ENCODE data around the gene FGF21.
A peak's percentile ranks its signal among the peaks of the same experiment; 100 is the strongest.

FGF21 gene

DNA sequence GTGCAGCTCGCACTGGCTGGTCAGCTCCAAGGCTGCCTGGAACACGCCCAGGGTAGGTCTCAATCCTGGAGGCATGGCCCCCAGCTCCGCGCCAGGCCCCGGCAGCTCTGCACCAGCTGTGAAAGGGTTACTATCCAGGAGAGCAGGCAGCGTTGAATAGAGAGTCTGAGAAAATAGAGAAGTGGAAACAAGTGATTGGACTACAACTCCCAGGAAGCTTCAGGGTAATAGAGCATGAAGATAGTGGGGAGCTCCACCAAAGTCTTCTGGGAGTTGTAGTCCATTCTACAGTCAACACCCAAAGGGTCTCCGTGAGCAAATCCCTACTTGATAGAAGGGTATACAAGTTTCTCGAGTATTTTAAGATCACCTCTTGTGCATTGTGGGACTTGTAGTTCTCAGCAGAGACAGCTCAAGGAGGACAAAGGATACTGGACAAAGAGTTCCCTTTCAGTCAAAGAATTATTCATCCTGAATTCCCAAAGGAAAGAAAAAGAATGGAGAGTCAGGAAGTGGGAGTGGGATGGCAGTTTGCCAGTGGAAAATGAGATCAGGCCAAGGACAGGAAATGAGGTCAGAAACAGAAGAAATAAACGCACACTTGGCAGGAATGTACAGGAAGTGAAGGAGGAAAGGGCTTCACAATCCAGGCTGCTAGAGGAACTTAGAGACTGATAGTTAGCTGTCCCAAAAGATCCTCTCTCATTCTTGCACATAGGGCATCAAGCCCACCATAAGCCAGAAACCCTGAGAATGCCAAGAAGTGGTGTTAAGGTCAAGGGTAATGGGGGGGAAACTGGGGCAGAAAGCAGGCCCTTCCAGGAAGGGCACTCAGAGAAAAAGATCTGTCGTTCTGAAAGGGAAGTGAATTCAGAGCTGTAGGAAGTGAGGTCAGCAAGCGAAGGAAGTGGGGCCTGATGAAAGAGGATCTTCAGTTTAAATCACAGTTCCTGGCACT, 30.2 kb upstream of the FGF21 start:
- TF ChIP-seq TAF1 (IDR thresholded peaks at IDR 0.05; ENCODE audit: borderline replicate concordance, insufficient read depth, low read length): no peak; the same call in 1 of the 2 replicates
- no peak; the same call in 1 of the 2 replicates for TF ChIP-seq SIN3A (IDR thresholded peaks at IDR 0.05; ENCODE audit: borderline replicate concordance, insufficient read depth, low read length)
- TF ChIP-seq, protein P1, sequence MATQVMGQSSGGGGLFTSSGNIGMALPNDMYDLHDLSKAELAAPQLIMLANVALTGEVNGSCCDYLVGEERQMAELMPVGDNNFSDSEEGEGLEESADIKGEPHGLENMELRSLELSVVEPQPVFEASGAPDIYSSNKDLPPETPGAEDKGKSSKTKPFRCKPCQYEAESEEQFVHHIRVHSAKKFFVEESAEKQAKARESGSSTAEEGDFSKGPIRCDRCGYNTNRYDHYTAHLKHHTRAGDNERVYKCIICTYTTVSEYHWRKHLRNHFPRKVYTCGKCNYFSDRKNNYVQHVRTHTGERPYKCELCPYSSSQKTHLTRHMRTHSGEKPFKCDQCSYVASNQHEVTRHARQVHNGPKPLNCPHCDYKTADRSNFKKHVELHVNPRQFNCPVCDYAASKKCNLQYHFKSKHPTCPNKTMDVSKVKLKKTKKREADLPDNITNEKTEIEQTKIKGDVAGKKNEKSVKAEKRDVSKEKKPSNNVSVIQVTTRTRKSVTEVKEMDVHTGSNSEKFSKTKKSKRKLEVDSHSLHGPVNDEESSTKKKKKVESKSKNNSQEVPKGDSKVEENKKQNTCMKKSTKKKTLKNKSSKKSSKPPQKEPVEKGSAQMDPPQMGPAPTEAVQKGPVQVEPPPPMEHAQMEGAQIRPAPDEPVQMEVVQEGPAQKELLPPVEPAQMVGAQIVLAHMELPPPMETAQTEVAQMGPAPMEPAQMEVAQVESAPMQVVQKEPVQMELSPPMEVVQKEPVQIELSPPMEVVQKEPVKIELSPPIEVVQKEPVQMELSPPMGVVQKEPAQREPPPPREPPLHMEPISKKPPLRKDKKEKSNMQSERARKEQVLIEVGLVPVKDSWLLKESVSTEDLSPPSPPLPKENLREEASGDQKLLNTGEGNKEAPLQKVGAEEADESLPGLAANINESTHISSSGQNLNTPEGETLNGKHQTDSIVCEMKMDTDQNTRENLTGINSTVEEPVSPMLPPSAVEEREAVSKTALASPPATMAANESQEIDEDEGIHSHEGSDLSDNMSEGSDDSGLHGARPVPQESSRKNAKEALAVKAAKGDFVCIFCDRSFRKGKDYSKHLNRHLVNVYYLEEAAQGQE (IDR thresholded peaks at IDR 0.05; ENCODE audit: insufficient read depth in 1 of 2, low read depth in 2 of 2, low read length in 2 of 2): 0 out of 4 replicates have a peak, but pooled peaks of 1 of the 2 experiments have one; percentile 42
- 0 out of 2 replicates have a peak, but pooled peaks have one; percentile 60 for TF ChIP-seq POLR2AphosphoS5 (IDR thresholded peaks at IDR 0.05; ENCODE audit: low read depth, low read length)
- TF ChIP-seq FOXP2 (optimal IDR thresholded peaks at IDR 0.05; ENCODE audit: borderline replicate concordance, extremely low read depth, extremely low read length, insufficient read depth): no peak

DNA sequence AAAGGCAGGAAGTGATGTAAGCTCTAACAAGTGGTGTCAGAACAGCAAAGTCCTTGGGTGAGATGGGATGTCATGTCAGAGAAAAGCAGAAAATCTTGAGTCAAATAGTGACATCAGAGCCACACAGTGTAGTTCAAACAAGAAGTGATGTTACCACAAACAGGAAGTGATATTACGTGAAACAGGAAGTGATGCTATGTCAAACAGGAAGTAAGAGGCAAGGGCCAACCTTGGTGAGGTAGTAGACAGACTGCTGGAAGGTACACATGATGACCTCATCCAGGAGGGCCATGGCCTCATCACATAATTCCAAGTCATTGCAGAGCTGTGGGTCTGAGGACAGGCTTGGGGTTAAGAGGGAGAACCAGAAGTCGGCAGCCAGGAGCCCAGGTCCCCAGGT, 28.8 kb upstream of the FGF21 start:
- TF ChIP-seq FOXP2 (optimal IDR thresholded peaks at IDR 0.05; ENCODE audit: borderline replicate concordance, extremely low read depth, extremely low read length, insufficient read depth) (no peak), SIN3A (IDR thresholded peaks at IDR 0.05; ENCODE audit: borderline replicate concordance, insufficient read depth, low read length) (no peak), TAF1 (IDR thresholded peaks at IDR 0.05; ENCODE audit: borderline replicate concordance, insufficient read depth, low read length) (no peak), POLR2AphosphoS5 (IDR thresholded peaks at IDR 0.05; ENCODE audit: low read depth, low read length) (no peak)
- TF ChIP-seq, protein P1 (IDR thresholded peaks at IDR 0.05; ENCODE audit: insufficient read depth in 1 of 2, low read depth in 2 of 2, low read length in 2 of 2): no peak

DNA sequence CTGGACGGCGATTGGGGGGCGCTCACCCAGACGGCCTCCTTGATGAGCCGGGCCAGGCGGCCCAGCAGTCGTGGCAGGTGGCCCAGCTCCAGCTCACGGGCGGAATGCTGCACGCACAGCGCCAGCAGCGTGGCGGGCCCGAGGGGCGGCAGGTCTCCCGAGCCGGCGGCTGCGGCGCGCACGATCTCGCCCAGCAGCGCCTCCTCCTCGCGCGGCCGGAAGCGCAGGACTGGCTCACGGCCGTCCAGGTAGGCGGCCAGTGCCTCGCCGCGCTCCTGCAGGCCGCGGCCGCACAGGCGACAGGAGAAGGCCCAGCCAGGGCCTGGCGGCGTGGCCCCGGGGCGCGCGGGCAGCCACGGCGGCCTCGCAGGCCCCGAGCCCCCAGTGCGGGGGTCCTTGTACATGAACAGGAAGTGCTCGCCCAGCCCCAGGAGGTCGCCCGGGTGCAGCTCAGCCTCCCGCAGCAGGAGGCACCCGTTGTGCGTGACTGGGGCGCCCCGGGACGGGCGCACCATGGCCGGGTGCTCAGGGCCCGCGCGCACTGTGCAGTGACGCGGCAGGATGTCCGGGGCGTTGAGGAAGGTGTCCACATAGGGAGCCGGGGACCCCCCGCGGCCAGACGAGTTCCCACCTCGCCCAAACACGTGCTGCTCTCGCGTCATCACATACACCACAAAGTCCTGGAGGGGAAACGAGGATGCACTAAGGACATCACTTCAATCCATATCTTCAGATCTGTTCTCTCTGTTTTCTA, 26.2 kb upstream of the FGF21 start:
- no peak for TF ChIP-seq SIN3A (IDR thresholded peaks at IDR 0.05; ENCODE audit: borderline replicate concordance, insufficient read depth, low read length)

DNA sequence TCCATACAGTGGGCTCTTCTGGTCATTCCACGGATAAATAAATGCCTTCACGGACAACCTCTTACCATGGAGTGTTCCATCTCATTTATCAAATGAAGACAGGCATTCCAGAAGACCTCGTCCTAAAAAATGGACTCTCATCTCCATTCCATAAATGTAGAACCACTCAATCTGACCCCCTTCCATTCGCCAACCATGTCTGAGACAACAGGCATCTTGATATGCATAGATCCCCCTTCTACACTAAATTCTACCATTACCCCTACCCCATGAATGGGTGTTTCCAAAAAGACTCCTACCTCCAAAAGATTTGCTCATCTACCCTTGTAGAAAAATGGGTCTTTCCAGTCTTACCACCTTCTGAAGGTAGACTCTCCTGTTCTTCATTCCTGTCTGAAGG, 23.9 kb upstream of the FGF21 start:
- TF ChIP-seq SIN3A (IDR thresholded peaks at IDR 0.05; ENCODE audit: borderline replicate concordance, insufficient read depth, low read length) (no peak), POLR2AphosphoS5 (IDR thresholded peaks at IDR 0.05; ENCODE audit: low read depth, low read length) (no peak), FOXP2 (optimal IDR thresholded peaks at IDR 0.05; ENCODE audit: borderline replicate concordance, extremely low read depth, extremely low read length, insufficient read depth) (no peak), TAF1 (IDR thresholded peaks at IDR 0.05; ENCODE audit: borderline replicate concordance, insufficient read depth, low read length) (no peak)
- TF ChIP-seq, protein P1 (IDR thresholded peaks at IDR 0.05; ENCODE audit: insufficient read depth in 1 of 2, low read depth in 2 of 2, low read length in 2 of 2): no peak

DNA sequence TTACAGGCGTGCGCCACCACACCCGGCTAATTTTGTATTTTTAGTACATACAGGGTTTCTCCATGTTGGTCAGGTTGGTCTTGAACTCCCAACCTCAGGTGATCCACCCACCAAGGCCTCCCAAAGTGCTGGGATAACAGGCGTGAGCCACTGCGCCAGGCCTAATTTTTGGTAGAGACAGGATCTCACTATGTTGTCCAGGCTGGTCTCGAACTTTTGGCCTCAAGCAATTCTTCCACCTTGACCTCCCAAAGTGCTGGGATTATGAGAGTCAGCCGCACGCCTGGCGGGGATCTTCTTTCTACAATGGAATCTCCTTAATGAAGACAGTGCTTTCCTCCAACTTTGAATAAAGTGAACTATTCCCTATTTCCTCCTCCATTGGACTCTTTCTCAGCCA, 20.7 kb upstream of the FGF21 start:
- no peak for TF ChIP-seq SIN3A (IDR thresholded peaks at IDR 0.05; ENCODE audit: borderline replicate concordance, insufficient read depth, low read length)
- TF ChIP-seq POLR2AphosphoS5 (IDR thresholded peaks at IDR 0.05; ENCODE audit: low read depth, low read length): no peak
- TF ChIP-seq FOXP2 (optimal IDR thresholded peaks at IDR 0.05; ENCODE audit: borderline replicate concordance, extremely low read depth, extremely low read length, insufficient read depth): no peak
- TF ChIP-seq, protein P1 (IDR thresholded peaks at IDR 0.05; ENCODE audit: insufficient read depth in 1 of 2, low read depth in 2 of 2, low read length in 2 of 2): no peak
- no peak for TF ChIP-seq TAF1 (IDR thresholded peaks at IDR 0.05; ENCODE audit: borderline replicate concordance, insufficient read depth, low read length)
